ENCODE results near the gene MC1R. TPM values are rescaled to one million over a fixed set of nuclear protein-coding genes. Genes with fewer than 3 reads are reported as not detected.

Gene MC1R
- total RNA-seq, 1 donor from 2014 or later = 6.8 TPM

DNA sequence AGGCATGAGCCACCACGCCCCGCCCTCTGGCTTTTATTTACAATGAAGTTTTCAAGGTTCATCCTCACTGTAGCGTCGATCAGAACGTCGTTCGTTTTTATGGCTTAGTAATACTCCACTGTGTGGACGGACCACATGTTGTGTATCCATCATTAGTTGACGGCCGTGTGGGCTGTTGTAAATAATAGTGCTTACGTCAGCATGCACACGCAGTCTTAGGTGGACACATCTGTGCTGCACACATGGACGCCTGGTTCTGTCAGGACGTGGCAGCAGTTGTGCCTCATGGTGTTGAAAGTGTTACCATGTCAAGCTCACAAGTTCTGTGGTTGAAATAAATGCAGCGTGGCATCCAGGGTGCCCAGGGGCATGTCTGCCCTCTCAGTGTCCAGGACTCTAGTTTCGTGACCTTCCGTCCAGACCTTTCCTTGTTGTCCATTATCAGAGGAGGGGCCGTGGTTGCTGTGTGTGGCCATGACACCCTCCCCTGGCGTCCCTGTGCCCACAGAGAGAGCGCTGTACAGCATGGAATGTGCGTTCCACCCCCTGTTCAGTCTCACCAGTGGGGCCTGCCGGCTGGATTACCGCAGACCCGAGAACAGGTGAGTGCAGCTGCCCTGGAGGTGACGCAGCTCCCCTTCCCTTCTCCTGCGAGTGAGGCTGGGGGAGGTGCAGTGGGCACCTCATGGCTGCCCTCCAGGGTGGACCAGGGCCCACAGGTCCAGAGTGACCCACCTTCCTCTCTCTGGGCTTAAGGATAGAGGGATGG is 23.0 kb upstream of the MC1R start:
- intact Hi-C loops (cut with micrococcal nuclease) = no loop called here
- CTCF ChIA-PET = interaction anchor here (1.5 kb wide), 1 partner anchor 15 kb away, joined by 4 read pairs; no protein-coding TSS in a partner anchor
- DNase-seq = no peak
- TF ChIP-seq, protein P1, sequence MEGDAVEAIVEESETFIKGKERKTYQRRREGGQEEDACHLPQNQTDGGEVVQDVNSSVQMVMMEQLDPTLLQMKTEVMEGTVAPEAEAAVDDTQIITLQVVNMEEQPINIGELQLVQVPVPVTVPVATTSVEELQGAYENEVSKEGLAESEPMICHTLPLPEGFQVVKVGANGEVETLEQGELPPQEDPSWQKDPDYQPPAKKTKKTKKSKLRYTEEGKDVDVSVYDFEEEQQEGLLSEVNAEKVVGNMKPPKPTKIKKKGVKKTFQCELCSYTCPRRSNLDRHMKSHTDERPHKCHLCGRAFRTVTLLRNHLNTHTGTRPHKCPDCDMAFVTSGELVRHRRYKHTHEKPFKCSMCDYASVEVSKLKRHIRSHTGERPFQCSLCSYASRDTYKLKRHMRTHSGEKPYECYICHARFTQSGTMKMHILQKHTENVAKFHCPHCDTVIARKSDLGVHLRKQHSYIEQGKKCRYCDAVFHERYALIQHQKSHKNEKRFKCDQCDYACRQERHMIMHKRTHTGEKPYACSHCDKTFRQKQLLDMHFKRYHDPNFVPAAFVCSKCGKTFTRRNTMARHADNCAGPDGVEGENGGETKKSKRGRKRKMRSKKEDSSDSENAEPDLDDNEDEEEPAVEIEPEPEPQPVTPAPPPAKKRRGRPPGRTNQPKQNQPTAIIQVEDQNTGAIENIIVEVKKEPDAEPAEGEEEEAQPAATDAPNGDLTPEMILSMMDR (IDR thresholded peaks at IDR 0.05) = no peak
- POLR2A ChIA-PET = no interaction called here
- Mint-ChIP-seq H3K9me3 (no peaks in the 10 kb centered on the region), H3K27ac (no peak overlapping the region), H3K4me3 (no peak overlapping the region), H3K36me3 (ENCODE audit: low read depth) (peaks cover 85% of the 10 kb centered on the region), H3K27me3 (no peaks in the 10 kb centered on the region), H3K4me1 (no peaks in the 10 kb centered on the region)
- no peak for ATAC-seq (ENCODE audit: low read depth)

DNA sequence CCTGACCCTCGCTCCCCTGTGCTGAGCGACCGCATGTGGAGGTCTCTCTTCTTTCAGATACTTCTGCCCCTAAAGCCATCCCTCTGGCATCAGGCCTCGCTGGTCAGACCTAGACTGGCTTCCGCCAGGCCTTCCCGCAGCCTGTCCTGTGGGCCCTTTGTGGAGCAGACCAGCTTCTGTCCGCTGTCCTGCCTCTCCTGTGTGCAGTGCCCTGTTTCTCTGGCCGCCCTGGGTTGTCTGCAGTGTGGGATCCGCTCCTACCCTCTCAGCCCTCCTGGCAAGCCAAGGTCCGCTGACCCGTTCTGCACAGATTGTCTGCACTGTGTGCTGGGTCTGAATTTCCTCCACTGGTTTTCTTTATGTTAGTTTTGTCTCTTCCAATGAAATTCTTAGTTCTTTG is 21.5 kb upstream of the MC1R start:
- H3K4me3 Mint-ChIP-seq = no peak overlapping the region

DNA sequence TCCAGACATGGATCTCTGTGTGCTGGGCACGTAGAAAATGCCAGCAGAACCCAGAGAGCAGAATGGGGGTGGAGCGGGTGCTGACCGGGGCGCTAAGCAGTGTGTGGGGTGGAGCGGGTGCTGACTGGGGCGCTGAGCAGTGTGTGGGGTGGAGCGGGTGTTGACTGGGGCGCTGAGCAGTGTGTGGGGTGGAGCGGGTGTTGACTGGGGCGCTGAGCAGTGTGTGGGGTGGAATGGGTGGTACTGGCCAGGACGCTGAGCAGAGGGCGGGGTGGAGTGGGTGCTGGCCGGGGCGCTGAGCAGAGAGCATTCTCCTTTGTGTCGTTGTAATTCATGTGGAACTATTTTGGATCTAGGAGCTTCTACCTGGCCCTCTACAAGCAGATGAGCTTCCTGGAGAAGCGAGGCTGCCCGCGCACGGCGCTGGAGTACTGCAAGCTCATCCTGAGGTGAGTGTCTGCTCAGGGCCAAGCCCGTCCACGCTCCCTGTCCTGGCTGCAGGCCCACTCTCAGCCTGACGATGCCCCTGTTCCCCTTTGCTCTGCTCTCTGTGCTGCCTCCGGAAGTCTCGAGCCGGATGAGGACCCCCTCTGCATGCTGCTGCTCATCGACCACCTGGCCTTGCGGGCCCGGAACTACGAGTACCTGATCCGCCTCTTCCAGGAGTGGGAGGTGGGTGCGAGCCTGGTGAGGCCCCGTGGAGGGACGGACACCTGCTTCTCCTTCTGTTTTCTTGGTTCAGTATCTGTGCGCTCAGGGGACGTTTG is 20.3 kb upstream of the MC1R start:
- peaks cover 70% of the 10 kb centered on the region for H3K36me3 Mint-ChIP-seq (ENCODE audit: low read depth)
- no peak for ATAC-seq (ENCODE audit: low read depth)
- no peak overlapping the region for H3K4me3 Mint-ChIP-seq
- POLR2A ChIA-PET = no interaction called here
- TF ChIP-seq, protein P1 (IDR thresholded peaks at IDR 0.05) = no peak
- CTCF ChIA-PET = interaction anchor here (1.5 kb wide), 1 partner anchor 12 kb away, joined by 3 read pairs; no protein-coding TSS in a partner anchor
- no peak overlapping the region for H3K27ac Mint-ChIP-seq
- DNase-seq = no peak
- H3K27me3 Mint-ChIP-seq = no peaks in the 10 kb centered on the region
- no peaks in the 10 kb centered on the region for H3K9me3 Mint-ChIP-seq
- intact Hi-C loops (cut with micrococcal nuclease) = no loop called here
- no peaks in the 10 kb centered on the region for H3K4me1 Mint-ChIP-seq

More for the DNA sequence above, 21.5 kb upstream of the MC1R start:
- DNase-seq = no peak
- no peaks in the 10 kb centered on the region for H3K9me3 Mint-ChIP-seq
- ChIA-PET POLR2A (no interaction called here), CTCF (interaction anchor here (1.5 kb wide), 1 partner anchor 13 kb away, joined by 3 read pairs; no protein-coding TSS in a partner anchor)
- no peaks in the 10 kb centered on the region for H3K27me3 Mint-ChIP-seq
- intact Hi-C loops (cut with micrococcal nuclease) = no loop called here
- no peak overlapping the region for H3K27ac Mint-ChIP-seq
- peaks cover 77% of the 10 kb centered on the region for H3K36me3 Mint-ChIP-seq (ENCODE audit: low read depth)
- no peaks in the 10 kb centered on the region for H3K4me1 Mint-ChIP-seq
- TF ChIP-seq, protein P1 (IDR thresholded peaks at IDR 0.05) = no peak
- ATAC-seq (ENCODE audit: low read depth) = no peak

DNA sequence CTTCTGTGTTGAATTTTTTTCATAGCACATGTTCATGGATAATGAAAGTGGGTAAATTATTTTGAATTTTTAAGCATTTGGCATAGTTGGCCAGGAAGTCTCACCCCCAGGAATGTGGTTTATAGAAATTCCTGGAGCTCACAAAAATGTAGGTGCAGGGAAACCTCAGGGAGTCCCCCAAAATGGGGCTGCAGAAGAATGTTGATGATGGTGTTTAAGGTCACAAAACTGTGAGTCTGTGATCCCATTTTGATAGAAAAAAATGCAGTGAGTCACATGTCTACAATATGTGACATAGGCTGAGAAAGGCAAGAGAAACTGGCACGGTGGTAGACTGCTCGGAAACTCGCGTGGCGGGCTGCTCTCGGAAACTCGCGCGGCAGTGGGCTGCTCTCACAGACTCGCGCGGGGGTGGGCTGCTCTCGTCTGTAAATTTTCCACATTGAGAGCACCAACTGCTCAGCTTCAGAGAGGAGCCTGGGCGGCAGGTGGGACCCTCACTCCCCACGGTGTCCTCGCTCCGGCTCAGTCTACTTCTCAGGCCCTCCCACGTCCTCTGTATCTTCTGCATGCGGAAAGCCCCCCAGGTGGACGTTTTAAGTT is 18.7 kb upstream of the MC1R start:
- DNase-seq (no peak), ATAC-seq (ENCODE audit: low read depth) (no peak)
- H3K4me3 Mint-ChIP-seq = no peak overlapping the region
- no peak overlapping the region for H3K27ac Mint-ChIP-seq
- TF ChIP-seq, protein P1 (IDR thresholded peaks at IDR 0.05) = no peak
- H3K36me3 Mint-ChIP-seq (ENCODE audit: low read depth) = peaks cover 67% of the 10 kb centered on the region
- no peaks in the 10 kb centered on the region for H3K4me1 Mint-ChIP-seq
- H3K9me3 Mint-ChIP-seq = no peaks in the 10 kb centered on the region
- no peaks in the 10 kb centered on the region for H3K27me3 Mint-ChIP-seq
- ChIA-PET CTCF (no interaction called here), POLR2A (no interaction called here)
- intact Hi-C loops (cut with micrococcal nuclease) = no loop called here

DNA sequence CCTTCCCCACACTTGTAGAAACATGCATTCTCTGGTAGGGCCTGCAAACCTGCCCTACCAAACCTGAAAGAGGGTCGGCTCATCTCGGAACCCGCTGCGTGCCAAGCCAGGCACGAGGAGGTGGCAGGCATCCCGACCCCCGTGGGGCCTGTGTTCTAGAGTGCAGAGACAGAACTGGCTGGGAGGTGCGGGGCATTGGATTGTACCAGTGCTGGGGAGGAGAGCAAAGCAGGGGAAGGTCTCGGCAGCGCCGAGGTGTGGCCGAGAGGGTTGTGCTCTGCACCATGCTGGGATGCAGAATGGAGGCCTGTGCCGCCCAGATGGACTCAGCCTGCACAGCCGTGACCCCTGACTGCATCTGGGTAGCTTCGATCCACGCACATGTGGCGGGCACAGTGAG is 17.8 kb upstream of the MC1R start:
- no peak for DNase-seq
- H3K9me3 Mint-ChIP-seq = no peaks in the 10 kb centered on the region
- ChIA-PET POLR2A (no interaction called here), CTCF (no interaction called here)
- peaks cover 67% of the 10 kb centered on the region for H3K36me3 Mint-ChIP-seq (ENCODE audit: low read depth)
- ATAC-seq (ENCODE audit: low read depth) = no peak
- TF ChIP-seq, protein P1 (IDR thresholded peaks at IDR 0.05) = no peak
- no peak overlapping the region for H3K4me3 Mint-ChIP-seq
- no peaks in the 10 kb centered on the region for H3K27me3 Mint-ChIP-seq
- intact Hi-C loops (cut with micrococcal nuclease) = no loop called here
- no peak overlapping the region for H3K27ac Mint-ChIP-seq
- no peaks in the 10 kb centered on the region for H3K4me1 Mint-ChIP-seq
